ENCODE results near the gene CUX1. TPM values are rescaled to one million over a fixed set of nuclear protein-coding genes. Genes with fewer than 3 reads are reported as not detected.

Gene CUX1
- total and polyA plus RNA-seq, 2 of the 13 experiments (the other 11 are each of a cell fraction or from before 2014, with no cell fraction given): 13.7 to 14.9 TPM

GRCh38 chr7:102236592-102237287 lies 419.3 kb downstream of the CUX1 start (continued):
- TF ChIP-seq RBM39 (IDR thresholded peaks at IDR 0.05; ENCODE audit: low read depth, low read length, poor library complexity, severe bottlenecking) (no peak), KDM5B (CRISPR knock-in tag; IDR thresholded peaks at IDR 0.05; ENCODE audit: borderline replicate concordance) (peak; percentile 42; the same call in 1 of the 2 replicates), GPN1 (CRISPR knock-in tag; IDR thresholded peaks at IDR 0.05; ENCODE audit: borderline replicate concordance) (no peak), ZNF496 (CRISPR knock-in tag; IDR thresholded peaks at IDR 0.05; ENCODE audit: insufficient replicate concordance) (no peak), NFYB (CRISPR knock-in tag; IDR thresholded peaks at IDR 0.05) (no peak), PRMT3 (CRISPR knock-in tag; IDR thresholded peaks at IDR 0.05; ENCODE audit: borderline replicate concordance, low read depth) (no peak), ZNF597 (CRISPR knock-in tag; IDR thresholded peaks at IDR 0.05) (no peak), ETV5 (CRISPR knock-in tag; IDR thresholded peaks at IDR 0.05; ENCODE audit: borderline replicate concordance) (no peak), ZNF878 (CRISPR knock-in tag; IDR thresholded peaks at IDR 0.05) (no peak), ZNF772 (CRISPR knock-in tag; IDR thresholded peaks at IDR 0.05) (no peak), RARG (CRISPR knock-in tag; IDR thresholded peaks at IDR 0.05; ENCODE audit: low read depth) (no peak), ZFP36L1 (CRISPR knock-in tag; IDR thresholded peaks at IDR 0.05) (no peak), ZNF781 (CRISPR knock-in tag; IDR thresholded peaks at IDR 0.05; ENCODE audit: borderline replicate concordance, not compliant biosample characterization) (no peak), ZNF792 (CRISPR knock-in tag; IDR thresholded peaks at IDR 0.05) (no peak), IRF1 (CRISPR knock-in tag; IDR thresholded peaks at IDR 0.05; ENCODE audit: low read depth) (no peak), CENPT (CRISPR knock-in tag; IDR thresholded peaks at IDR 0.05; ENCODE audit: low read depth) (no peak), MIER2 (CRISPR knock-in tag; IDR thresholded peaks at IDR 0.05) (no peak), CCAR2 (optimal IDR thresholded peaks at IDR 0.05; ENCODE audit: low read depth, low read length) (no peak), PHF8 (CRISPR knock-in tag; IDR thresholded peaks at IDR 0.05) (no peak), NAIF1 (CRISPR knock-in tag; IDR thresholded peaks at IDR 0.05; ENCODE audit: borderline replicate concordance) (no peak), TBP (CRISPR knock-in tag; IDR thresholded peaks at IDR 0.05) (no peak), HOXD1 (CRISPR knock-in tag; IDR thresholded peaks at IDR 0.05) (no peak), XRCC5 (optimal IDR thresholded peaks at IDR 0.05; ENCODE audit: low read length) (peak; percentile 28), RAD21 (CRISPR knock-in tag; IDR thresholded peaks at IDR 0.05) (peak; percentile 94)
- TF ChIP-seq, protein P1, sequence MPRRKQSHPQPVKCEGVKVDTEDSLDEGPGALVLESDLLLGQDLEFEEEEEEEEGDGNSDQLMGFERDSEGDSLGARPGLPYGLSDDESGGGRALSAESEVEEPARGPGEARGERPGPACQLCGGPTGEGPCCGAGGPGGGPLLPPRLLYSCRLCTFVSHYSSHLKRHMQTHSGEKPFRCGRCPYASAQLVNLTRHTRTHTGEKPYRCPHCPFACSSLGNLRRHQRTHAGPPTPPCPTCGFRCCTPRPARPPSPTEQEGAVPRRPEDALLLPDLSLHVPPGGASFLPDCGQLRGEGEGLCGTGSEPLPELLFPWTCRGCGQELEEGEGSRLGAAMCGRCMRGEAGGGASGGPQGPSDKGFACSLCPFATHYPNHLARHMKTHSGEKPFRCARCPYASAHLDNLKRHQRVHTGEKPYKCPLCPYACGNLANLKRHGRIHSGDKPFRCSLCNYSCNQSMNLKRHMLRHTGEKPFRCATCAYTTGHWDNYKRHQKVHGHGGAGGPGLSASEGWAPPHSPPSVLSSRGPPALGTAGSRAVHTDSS (CRISPR knock-in tag; conservative IDR thresholded peaks at IDR 0.05): no peak
- TF ChIP-seq, protein P2, sequence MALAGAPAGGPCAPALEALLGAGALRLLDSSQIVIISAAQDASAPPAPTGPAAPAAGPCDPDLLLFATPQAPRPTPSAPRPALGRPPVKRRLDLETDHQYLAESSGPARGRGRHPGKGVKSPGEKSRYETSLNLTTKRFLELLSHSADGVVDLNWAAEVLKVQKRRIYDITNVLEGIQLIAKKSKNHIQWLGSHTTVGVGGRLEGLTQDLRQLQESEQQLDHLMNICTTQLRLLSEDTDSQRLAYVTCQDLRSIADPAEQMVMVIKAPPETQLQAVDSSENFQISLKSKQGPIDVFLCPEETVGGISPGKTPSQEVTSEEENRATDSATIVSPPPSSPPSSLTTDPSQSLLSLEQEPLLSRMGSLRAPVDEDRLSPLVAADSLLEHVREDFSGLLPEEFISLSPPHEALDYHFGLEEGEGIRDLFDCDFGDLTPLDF (CRISPR knock-in tag; IDR thresholded peaks at IDR 0.05): no peak
